ENCODE results near the gene SELP.

DNA sequence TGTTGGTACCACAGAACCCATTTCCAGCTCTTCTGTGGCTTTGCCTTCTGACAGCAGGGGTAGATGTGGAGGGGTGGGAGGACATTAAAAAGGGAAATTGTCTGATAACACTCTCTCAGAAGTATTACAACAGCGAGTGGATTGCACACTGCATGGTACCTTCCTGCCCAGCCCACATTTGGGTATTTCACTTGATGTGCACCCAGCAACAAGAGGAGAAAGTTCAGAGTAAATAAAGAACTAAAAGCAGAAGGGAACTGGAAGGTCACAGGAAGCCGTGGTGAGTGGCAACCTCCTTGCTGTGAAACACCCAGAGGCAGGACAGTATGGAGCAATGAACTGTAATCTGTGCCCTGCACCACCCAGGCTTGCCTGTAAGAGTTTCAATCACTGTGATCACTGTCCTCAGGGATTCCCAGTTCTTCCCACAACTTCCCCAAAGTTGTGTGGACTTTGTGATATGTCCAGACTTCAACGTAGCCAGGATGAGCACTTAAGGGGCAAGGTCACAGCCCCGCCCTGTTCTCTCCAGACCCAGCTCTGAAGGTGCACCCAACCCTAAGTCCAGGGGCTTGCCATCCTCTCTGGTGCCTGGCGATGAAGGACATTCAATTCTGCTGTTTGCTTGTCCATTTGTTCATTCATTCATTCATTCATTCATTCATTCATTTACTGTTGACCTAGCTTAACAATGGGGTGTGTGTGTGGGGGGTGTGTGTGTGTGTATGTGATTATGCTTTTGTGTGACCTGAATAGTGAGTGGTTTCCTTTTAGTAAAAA is 25.0 kb downstream of the SELP start:
- TF ChIP-seq, protein P1, sequence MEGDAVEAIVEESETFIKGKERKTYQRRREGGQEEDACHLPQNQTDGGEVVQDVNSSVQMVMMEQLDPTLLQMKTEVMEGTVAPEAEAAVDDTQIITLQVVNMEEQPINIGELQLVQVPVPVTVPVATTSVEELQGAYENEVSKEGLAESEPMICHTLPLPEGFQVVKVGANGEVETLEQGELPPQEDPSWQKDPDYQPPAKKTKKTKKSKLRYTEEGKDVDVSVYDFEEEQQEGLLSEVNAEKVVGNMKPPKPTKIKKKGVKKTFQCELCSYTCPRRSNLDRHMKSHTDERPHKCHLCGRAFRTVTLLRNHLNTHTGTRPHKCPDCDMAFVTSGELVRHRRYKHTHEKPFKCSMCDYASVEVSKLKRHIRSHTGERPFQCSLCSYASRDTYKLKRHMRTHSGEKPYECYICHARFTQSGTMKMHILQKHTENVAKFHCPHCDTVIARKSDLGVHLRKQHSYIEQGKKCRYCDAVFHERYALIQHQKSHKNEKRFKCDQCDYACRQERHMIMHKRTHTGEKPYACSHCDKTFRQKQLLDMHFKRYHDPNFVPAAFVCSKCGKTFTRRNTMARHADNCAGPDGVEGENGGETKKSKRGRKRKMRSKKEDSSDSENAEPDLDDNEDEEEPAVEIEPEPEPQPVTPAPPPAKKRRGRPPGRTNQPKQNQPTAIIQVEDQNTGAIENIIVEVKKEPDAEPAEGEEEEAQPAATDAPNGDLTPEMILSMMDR (IDR thresholded peaks at IDR 0.05): no peak
- no peak for TF ChIP-seq POLR2A (IDR thresholded peaks at IDR 0.05)
